Caco-2 (cell line): ENCODE results near the gene SAFB2. TPM values are rescaled to one million over a fixed set of nuclear protein-coding genes. Genes with fewer than 3 reads are reported as not detected.

Experiments
- BruUV-seq: library from RNA; stranded (reverse); fragments of 400-500 nt; replicated peaks from 2 replicates; lab custom pipeline; 2021; lab: Mats Ljungman, UMichigan
- CTCF ChIA-PET: fragments of 300-600 bp; sonication (Branson Sonifier 250); formaldehyde crosslinking; loops from one replicate; lab custom pipeline; 2022; ENCODE audit warnings: antibody characterized with exemption; lab: Charles Lee
- POLR2A ChIA-PET: fragments of 300-600 bp; sonication (Branson Sonifier 250); formaldehyde crosslinking; loops from one replicate; lab custom pipeline; 2022; ENCODE audit warnings: antibody characterized with exemption; lab: Charles Lee
- DNase-seq, 2 experiments: peaks; one replicate each; pipeline versions ENCODE4 v3.0.0 to v3.0.0-alpha.2; 2020 to 2022
- H3K27me3 ChIP-seq: replicated peaks from 2 replicates; pipeline ENCODE4 v1.6.0; 2011; ENCODE audit warnings: low read length; ENCODE audit not compliant: control insufficient read depth, insufficient read depth
- H3K36me3 ChIP-seq: 2 replicates; pipeline ENCODE4 v1.5.1; 2011; ENCODE audit warnings: low read length; ENCODE audit not compliant: control insufficient read depth, insufficient read depth
- H3K4me1 ChIP-seq: fragments of 250-450 bp; sonication (Bioruptor Pico); 2 replicates; pipeline ENCODE4 v1.5.1; 2020; ENCODE audit warnings: mild to moderate bottlenecking
- H3K4me3 ChIP-seq: 2 replicates; pipeline ENCODE4 v1.5.1; 2011; ENCODE audit warnings: low read depth, mild to moderate bottlenecking, control low read depth, low read length
- H3K9me3 ChIP-seq: fragments of 250-450 bp; sonication (Bioruptor Pico); 2 replicates; pipeline ENCODE4 v1.5.1; 2020; ENCODE audit warnings: mild to moderate bottlenecking, moderate library complexity
- H3K27ac Mint-ChIP-seq: one replicate; pipeline ENCODE4 v1.8.0; 2022; ENCODE audit warnings: mixed read lengths; ENCODE audit not compliant: unreplicated experiment
- H3K27me3 Mint-ChIP-seq: one replicate; pipeline ENCODE4 v1.8.0; 2022; ENCODE audit warnings: mixed read lengths; ENCODE audit not compliant: insufficient read depth, unreplicated experiment
- H3K36me3 Mint-ChIP-seq: one replicate; pipeline ENCODE4 v1.8.0; 2022; ENCODE audit warnings: mild to moderate bottlenecking, mixed read lengths; ENCODE audit not compliant: insufficient read depth, unreplicated experiment
- H3K4me1 Mint-ChIP-seq: one replicate; pipeline ENCODE4 v1.8.0; 2022; ENCODE audit warnings: low read depth, mixed read lengths; ENCODE audit not compliant: unreplicated experiment
- H3K4me3 Mint-ChIP-seq: one replicate; pipeline ENCODE4 v1.8.0; 2022; ENCODE audit warnings: mild to moderate bottlenecking, moderate library complexity, mixed read lengths; ENCODE audit not compliant: unreplicated experiment
- H3K9me3 Mint-ChIP-seq: one replicate; pipeline ENCODE4 v1.8.0; 2022; ENCODE audit warnings: mixed read lengths; ENCODE audit not compliant: unreplicated experiment
- intact Hi-C: fragments of 100-400 bp; cut with micrococcal nuclease; formaldehyde crosslinking; loops from one replicate; pipeline ENCODE4 v1.10.0; 2022; ENCODE audit not compliant: unreplicated experiment
- total RNA-seq: library from RNA; stranded (reverse); gene quantifications from 2 replicates; pipeline ENCODE4 v1.2.3, GENCODE V29; 2022
- TF ChIP-seq, protein P1 (sequence below), 2 experiments: fragments of 200-600 bp in 1 of 2; IDR thresholded peaks; 1 replicate in 1 of 2; 2 replicates in 1 of 2; pipeline versions ENCODE4 v1.5.1 to v1.8.0; 2011 to 2022; ENCODE audit warnings: antibody characterized with exemption in 1 of 2, control low read depth in 1 of 2, inconsistent platforms in 1 of 2, low read depth in 1 of 2, low read length in 1 of 2, mild to moderate bottlenecking in 1 of 2, moderate library complexity in 1 of 2; ENCODE audit not compliant: insufficient read depth in 1 of 2, severe bottlenecking in 1 of 2, unreplicated experiment in 1 of 2

SAFB2 gene
- total RNA-seq, 1 experiment from 2014 or later, result 81.3 TPM

DNA sequence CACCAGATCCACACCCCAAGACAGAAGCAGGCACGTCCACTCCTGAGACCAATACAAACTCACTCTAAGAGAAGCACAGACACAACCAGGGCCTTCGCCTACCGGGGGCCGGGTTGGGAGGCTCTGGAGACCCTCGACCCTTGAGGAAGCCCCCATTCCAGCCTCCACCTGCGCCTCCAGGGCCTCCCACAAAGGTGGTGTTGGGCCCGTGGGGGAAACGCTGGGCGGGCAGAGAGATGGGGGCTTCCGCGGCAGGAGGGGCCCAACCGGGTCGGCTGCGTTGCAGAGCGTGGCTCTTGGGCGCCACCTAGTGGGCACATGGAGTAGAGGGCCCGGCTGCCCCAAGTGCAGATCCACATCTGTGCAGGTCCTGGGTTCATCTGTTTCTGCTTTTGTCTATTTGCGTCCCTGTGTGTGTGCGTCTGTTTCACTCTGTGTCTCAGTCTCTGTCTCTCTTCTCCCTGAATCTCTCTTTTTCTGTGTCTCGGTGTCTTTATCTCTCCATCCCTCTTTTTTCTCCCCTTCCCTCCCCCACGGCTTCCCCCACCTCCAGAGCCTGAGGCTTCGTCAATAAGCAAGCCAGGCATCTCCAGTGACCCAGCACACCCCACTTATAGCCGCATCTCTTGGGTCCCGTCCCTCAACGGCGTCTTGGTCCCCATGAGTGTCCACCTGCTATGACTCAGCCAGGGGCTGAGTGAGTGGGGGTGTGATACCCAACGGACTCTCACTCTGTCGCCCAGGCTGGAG lies 44.3 kb downstream of the SAFB2 start:
- peak; percentile 69 to 83 for DNase-seq
- TF ChIP-seq, protein P1, sequence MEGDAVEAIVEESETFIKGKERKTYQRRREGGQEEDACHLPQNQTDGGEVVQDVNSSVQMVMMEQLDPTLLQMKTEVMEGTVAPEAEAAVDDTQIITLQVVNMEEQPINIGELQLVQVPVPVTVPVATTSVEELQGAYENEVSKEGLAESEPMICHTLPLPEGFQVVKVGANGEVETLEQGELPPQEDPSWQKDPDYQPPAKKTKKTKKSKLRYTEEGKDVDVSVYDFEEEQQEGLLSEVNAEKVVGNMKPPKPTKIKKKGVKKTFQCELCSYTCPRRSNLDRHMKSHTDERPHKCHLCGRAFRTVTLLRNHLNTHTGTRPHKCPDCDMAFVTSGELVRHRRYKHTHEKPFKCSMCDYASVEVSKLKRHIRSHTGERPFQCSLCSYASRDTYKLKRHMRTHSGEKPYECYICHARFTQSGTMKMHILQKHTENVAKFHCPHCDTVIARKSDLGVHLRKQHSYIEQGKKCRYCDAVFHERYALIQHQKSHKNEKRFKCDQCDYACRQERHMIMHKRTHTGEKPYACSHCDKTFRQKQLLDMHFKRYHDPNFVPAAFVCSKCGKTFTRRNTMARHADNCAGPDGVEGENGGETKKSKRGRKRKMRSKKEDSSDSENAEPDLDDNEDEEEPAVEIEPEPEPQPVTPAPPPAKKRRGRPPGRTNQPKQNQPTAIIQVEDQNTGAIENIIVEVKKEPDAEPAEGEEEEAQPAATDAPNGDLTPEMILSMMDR (IDR thresholded peaks at IDR 0.05; ENCODE audit: insufficient read depth in 1 of 2, low read depth in 1 of 2, low read length in 1 of 2, severe bottlenecking in 1 of 2, unreplicated experiment in 1 of 2), result peak; percentile 92 to 97
- ChIA-PET POLR2A (no interaction called here), CTCF (no interaction called here)
- no peaks in the 10 kb centered on the region for H3K9me3 ChIP-seq
- H3K27me3 ChIP-seq, result no peaks in the 10 kb centered on the region
- Mint-ChIP-seq H3K27me3 (no peaks in the 10 kb centered on the region), H3K9me3 (no peaks in the 10 kb centered on the region), H3K27ac (peak overlapping the region; percentile 63), H3K4me1 (peaks cover 14% of the 10 kb centered on the region), H3K4me3 (peak overlapping the region; percentile 73), H3K36me3 (peaks cover 14% of the 10 kb centered on the region)
- no peaks in the 10 kb centered on the region for H3K36me3 ChIP-seq
- intact Hi-C loops, result loop anchor here (1.0 kb wide), 1 partner anchor 30 kb away; no protein-coding TSS in a partner anchor
- BruUV-seq, result no TSS peak
- peak overlapping the region; percentile 41 for H3K4me3 ChIP-seq
- H3K4me1 ChIP-seq, result peaks cover 10% of the 10 kb centered on the region

DNA sequence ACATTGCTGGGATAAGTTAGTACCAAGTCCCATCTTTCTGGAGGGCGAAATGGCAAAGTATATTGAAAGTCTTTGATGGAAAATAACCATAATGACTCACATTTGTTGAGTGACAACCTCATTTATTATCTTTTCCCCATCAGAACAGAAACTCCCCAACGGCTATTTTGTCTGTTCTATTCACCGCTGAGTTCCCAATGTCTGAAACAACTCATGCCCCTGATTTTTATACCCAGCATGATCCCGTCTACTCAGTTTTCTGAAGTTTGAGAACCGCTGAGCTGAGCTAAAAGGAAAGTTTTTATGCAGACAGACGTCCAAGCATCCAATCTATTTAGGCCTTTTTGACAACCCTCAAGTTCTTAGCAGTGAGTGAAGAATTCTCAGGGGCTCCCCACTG lies 47.0 kb downstream of the SAFB2 start:
- intact Hi-C loops, result no loop called here
- Mint-ChIP-seq H3K27ac (no peak overlapping the region), H3K27me3 (no peaks in the 10 kb centered on the region), H3K36me3 (peaks cover 14% of the 10 kb centered on the region), H3K9me3 (no peaks in the 10 kb centered on the region), H3K4me1 (peaks cover 26% of the 10 kb centered on the region), H3K4me3 (no peak overlapping the region)
- no peak for DNase-seq
- no peak overlapping the region for H3K4me3 ChIP-seq
- H3K9me3 ChIP-seq, result no peaks in the 10 kb centered on the region
- BruUV-seq, result no TSS peak
- no peaks in the 10 kb centered on the region for H3K36me3 ChIP-seq
- ChIA-PET CTCF (no interaction called here), POLR2A (no interaction called here)
- no peaks in the 10 kb centered on the region for H3K27me3 ChIP-seq
- TF ChIP-seq, protein P1 (IDR thresholded peaks at IDR 0.05; ENCODE audit: insufficient read depth in 1 of 2, low read depth in 1 of 2, low read length in 1 of 2, severe bottlenecking in 1 of 2, unreplicated experiment in 1 of 2), result no peak
- H3K4me1 ChIP-seq, result peaks cover 13% of the 10 kb centered on the region

DNA sequence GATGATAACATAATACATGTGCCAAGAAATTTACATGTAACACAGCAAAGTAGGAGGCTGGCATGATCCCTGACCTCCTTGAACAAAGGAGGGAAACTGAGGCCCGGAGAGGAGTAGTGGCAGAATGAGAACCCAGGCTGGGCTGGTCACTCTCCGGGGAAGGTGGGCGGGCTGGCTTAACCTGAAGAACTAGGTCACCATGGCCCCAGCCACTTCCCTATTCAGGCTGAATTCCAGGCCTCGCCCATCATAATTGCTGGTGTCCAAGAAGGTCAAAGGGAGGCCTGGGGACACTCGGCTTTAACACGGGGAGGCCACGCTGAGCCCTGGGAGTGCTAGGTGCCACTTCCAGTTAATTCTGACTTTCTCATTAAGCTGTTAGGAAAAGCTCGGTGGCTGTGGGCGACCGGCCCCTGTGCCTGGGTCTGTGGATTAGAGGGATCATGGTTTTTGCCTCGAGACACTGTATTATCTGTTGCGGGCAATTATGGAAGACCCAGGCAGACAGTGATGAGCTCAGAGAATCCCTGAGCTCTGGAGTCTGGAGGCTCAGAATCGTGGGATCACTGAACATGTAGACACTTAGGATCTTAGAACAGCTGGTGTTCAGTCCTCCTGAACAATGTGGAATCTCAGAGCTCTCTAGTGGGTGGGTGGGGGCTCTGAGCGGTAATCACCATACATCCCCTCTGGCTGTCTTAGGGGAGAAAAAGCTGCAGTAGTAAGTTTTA lies 49.9 kb downstream of the SAFB2 start:
- H3K27ac Mint-ChIP-seq, result peak overlapping the region; percentile 97
- ChIA-PET CTCF (interaction anchor here (0.6 to 2.0 kb wide), 3 partner anchors 25 to 972 kb away, joined by 3 to 7 read pairs (median 3); no protein-coding TSS in a partner anchor), POLR2A (interaction anchor here (0.6 to 1.0 kb wide), 4 partner anchors 50 to 147 kb away, joined by 3 read pairs; partner anchors contain the start of genes CATSPERD, LONP1, SAFB and SAFB2)
- no peaks in the 10 kb centered on the region for H3K9me3 Mint-ChIP-seq
- no peaks in the 10 kb centered on the region for H3K27me3 ChIP-seq
- peak overlapping the region; percentile 36 for H3K4me3 Mint-ChIP-seq
- TF ChIP-seq, protein P1 (IDR thresholded peaks at IDR 0.05; ENCODE audit: insufficient read depth in 1 of 2, low read depth in 1 of 2, low read length in 1 of 2, severe bottlenecking in 1 of 2, unreplicated experiment in 1 of 2), result no peak
- H3K4me1 Mint-ChIP-seq, result peaks cover 16% of the 10 kb centered on the region
- no peaks in the 10 kb centered on the region for H3K27me3 Mint-ChIP-seq
- peaks cover 16% of the 10 kb centered on the region for H3K4me1 ChIP-seq
- H3K9me3 ChIP-seq, result no peaks in the 10 kb centered on the region
- intact Hi-C loops, result no loop called here
- TSS peak; percentile 99 for BruUV-seq
- H3K4me3 ChIP-seq, result no peak overlapping the region
- H3K36me3 ChIP-seq, result no peaks in the 10 kb centered on the region
- H3K36me3 Mint-ChIP-seq, result peaks cover 2% of the 10 kb centered on the region
- DNase-seq, result peak; percentile 80 to 89
